SJSA1 (cell line): Measurements from ENCODE around the gene KIRREL3. TPM values are rescaled to one million over a fixed set of nuclear protein-coding genes. Genes with fewer than 3 reads are reported as not detected.

Experiments used
- DNase-seq, 2 experiments: peaks; one replicate each; pipeline ENCODE4 v3.0.0-alpha.2; 2015 to 2020; ENCODE audit warnings: low spot score in 2 of 2, low read depth in 1 of 2
- H3K27ac ChIP-seq: fragments of 250-450 bp; sonication (Bioruptor Pico); 2 replicates; pipeline ENCODE4 v1.5.1; 2020; ENCODE audit warnings: mild to moderate bottlenecking, moderate library complexity
- H3K27me3 ChIP-seq: fragments of 250-450 bp; sonication (Bioruptor Pico); replicated peaks from 2 replicates; pipeline ENCODE4 v1.5.1; 2020; ENCODE audit warnings: mild to moderate bottlenecking, moderate library complexity
- H3K36me3 ChIP-seq: fragments of 250-450 bp; sonication (Bioruptor Pico); 2 replicates; pipeline ENCODE4 v1.5.1; 2020; ENCODE audit warnings: mild to moderate bottlenecking
- H3K4me1 ChIP-seq: fragments of 250-450 bp; sonication (Bioruptor Pico); replicated peaks from 2 replicates; pipeline ENCODE4 v1.6.1; 2021; ENCODE audit warnings: mild to moderate bottlenecking
- H3K4me3 ChIP-seq: fragments of 250-450 bp; sonication (Bioruptor Pico); 2 replicates; pipeline ENCODE4 v1.5.1; 2020; ENCODE audit warnings: mild to moderate bottlenecking
- H3K9me3 ChIP-seq: fragments of 250-450 bp; sonication (Bioruptor Pico); replicated peaks from 2 replicates; pipeline ENCODE4 v1.5.1; 2020; ENCODE audit warnings: mild to moderate bottlenecking
- total RNA-seq: library from RNA; depleted of rRNA; stranded (reverse); fragments of >200 nt; shearing (Covaris generic); gene quantifications from 2 replicates; pipeline ENCODE4 v1.2.3, GENCODE V29; 2014

The KIRREL3 gene
- total RNA-seq, 1 experiment from 2014 or later, result 5.3 TPM

DNA sequence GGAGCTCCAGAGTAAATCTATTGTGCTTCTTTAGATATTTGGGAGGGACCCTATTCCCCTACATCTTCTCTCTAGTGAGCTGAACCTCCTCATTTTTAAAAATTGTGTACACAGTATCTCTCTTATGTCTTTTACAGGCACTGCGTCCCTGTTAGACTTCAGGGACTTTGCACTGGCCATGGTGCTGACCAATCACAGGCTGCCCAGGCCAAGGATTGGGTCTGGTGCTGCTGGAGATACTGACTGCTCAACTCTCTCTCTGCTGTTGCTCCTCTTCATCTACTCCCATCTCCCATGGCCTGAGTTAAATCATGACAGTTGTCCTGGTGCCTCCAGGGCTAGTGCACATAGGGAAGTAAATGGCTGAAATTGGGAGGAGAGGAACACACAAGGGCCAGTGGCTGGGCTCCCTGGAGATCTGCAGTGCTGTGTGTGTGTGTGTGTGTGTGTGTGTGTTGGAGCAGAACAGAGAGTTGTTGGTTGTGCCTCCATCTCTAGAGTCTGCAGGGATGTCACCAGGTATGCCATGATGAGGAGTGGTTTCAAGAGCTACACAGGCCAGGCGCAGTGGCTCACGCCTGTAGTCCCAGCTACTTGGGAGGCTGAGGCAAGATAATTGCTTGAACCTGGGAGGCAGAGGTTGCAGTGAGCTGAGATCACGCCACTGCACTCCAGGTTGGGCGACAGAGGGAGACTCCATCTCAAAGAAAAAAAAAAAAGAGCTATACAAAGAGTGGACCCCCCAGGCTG is 489.8 kb downstream of the KIRREL3 start:
- H3K9me3 ChIP-seq, result no peaks in the 10 kb centered on the region
- H3K36me3 ChIP-seq, result no peaks in the 10 kb centered on the region
- no peak for DNase-seq
- H3K4me3 ChIP-seq, result no peak overlapping the region
- no peaks in the 10 kb centered on the region for H3K27me3 ChIP-seq
- H3K4me1 ChIP-seq, result no peaks in the 10 kb centered on the region
- H3K27ac ChIP-seq, result no peak overlapping the region

DNA sequence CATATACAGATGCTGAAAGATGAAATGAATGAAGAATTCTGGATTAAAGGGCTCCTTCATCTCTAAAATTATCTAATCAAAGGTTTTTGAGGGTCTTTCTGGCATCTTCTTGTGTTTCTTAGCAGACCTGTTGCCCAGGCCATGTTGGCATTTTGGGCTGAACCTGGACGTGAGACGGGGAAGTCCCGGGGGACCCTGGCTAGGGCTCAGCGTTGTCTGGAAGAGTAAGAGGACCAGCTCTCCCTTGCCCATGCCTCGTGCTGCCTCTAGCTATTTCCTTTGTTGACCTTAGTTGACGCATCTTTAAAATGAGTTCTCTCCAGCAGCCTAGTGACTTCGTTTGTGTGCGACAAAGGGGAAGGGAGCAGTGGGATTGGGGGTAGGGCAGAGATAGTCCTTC is 492.9 kb downstream of the KIRREL3 start:
- DNase-seq, result no peak
- no peak overlapping the region for H3K27ac ChIP-seq
- H3K27me3 ChIP-seq, result no peaks in the 10 kb centered on the region
- no peak overlapping the region for H3K4me3 ChIP-seq
- no peaks in the 10 kb centered on the region for H3K36me3 ChIP-seq
- no peaks in the 10 kb centered on the region for H3K9me3 ChIP-seq
- H3K4me1 ChIP-seq, result no peaks in the 10 kb centered on the region

- Histone ChIP-seq H3K36me3 (no peaks in the 10 kb centered on the region), H3K27ac (no peak overlapping the region), H3K4me3 (no peak overlapping the region), H3K9me3 (no peaks in the 10 kb centered on the region), H3K27me3 (no peaks in the 10 kb centered on the region), H3K4me1 (no peaks in the 10 kb centered on the region)
- no peak for DNase-seq
Observed at GRCh38 chr11:126506789-126507188, 493.8 kb downstream of the KIRREL3 start.

- Histone ChIP-seq H3K4me1 (no peaks in the 10 kb centered on the region), H3K36me3 (no peaks in the 10 kb centered on the region), H3K4me3 (no peak overlapping the region), H3K9me3 (no peaks in the 10 kb centered on the region), H3K27me3 (no peaks in the 10 kb centered on the region), H3K27ac (no peak overlapping the region)
- DNase-seq, result no peak
Observed at GRCh38 chr11:126502982-126503381, 497.6 kb downstream of the KIRREL3 start.

DNA sequence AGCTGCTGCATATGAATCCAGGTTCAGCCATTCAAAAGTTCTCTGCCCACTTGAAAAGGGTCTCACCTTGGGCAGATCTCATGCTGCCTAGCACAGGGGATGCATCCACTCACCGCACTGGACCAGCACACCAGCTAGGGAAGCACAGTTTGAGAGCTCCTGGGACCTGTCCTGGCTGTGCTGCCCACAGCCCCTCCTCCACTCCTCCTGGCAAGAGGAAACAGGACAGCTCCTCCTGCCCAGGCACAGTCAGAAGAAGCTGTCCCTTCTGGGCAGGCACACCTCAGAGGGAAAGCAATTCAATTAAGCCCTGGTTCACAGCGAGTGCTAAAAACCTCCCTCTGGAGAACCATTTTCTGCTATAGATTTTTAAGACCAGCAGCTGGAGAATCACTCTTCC is 498.4 kb downstream of the KIRREL3 start:
- H3K36me3 ChIP-seq, result no peaks in the 10 kb centered on the region
- H3K27me3 ChIP-seq, result no peaks in the 10 kb centered on the region
- no peaks in the 10 kb centered on the region for H3K4me1 ChIP-seq
- no peaks in the 10 kb centered on the region for H3K9me3 ChIP-seq
- no peak overlapping the region for H3K27ac ChIP-seq
- DNase-seq, result no peak
- no peak overlapping the region for H3K4me3 ChIP-seq

DNA sequence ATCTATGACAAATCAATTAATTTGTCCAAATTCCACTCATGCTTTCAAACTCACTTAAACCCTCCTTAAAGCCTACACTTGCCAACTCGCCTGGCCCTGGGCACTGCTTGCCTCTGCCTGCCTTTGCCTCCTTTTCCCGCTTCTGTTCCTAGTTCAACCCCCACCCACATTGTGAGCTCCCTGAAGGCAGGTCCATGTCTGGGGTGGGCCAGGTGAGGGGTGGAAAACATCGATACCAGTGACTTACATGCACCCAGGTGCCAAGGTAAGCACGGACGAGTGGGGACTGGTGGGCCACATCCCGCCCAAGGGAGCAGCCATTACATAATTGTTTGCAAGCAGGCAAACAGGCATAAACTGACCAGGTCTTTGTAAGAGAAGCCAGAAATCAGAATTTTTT is 498.9 kb downstream of the KIRREL3 start:
- Histone ChIP-seq H3K27ac (no peak overlapping the region), H3K4me3 (no peak overlapping the region), H3K27me3 (no peaks in the 10 kb centered on the region), H3K4me1 (no peaks in the 10 kb centered on the region), H3K36me3 (no peaks in the 10 kb centered on the region), H3K9me3 (no peaks in the 10 kb centered on the region)
- DNase-seq, result no peak

DNA sequence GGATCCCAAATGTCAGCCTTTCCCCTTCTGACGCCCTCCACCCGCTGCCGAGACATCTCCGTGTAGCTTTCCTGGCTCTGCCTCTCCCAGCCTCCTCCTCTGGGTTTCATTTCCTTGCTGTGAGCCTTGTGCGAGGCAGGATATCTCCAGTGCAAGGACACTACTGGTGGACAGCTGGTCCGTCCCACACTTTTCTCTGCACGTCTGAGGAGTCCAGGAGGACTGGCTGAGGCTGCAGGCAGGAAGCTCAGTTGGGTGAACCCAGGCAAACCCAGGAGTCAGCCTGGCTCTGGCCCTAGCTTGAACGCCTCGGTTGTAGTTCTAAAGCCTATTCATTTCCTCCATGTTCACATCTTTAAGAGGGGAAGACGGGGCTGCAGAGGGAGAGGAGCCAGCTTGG is 499.6 kb downstream of the KIRREL3 start:
- no peaks in the 10 kb centered on the region for H3K27me3 ChIP-seq
- H3K4me1 ChIP-seq, result no peaks in the 10 kb centered on the region
- no peaks in the 10 kb centered on the region for H3K9me3 ChIP-seq
- DNase-seq, result no peak
- no peaks in the 10 kb centered on the region for H3K36me3 ChIP-seq
- H3K27ac ChIP-seq, result no peak overlapping the region
- no peak overlapping the region for H3K4me3 ChIP-seq

DNA sequence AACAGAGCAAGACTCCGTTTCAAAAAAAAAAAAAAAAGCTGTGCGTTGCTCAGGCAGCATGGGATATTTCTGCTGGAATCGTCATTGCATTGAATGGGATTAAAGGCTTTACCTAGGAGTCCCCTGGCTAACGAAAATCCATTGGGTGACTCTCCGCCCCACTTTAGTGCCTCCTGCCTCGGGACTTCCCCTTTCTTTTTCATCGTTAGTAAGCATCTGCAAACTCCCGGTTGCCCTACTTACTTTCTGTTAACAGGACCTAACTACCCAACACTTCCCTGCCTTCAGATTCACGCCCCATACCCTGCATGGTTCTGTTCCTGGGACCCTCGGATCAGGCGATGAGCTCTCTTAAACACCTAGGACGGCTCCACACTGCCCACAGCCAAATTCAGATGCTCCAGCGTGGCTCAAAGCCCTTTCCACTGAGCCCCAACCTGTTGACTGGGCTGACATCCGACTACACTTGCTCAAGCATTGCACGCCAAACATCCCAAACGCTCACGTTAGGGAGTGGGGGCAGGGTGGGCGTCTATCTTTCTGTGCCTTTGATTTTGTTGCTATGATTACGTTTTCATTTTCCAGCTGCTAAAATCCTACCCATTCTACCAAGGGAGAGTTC is 501.3 kb downstream of the KIRREL3 start:
- Histone ChIP-seq H3K27ac (no peak overlapping the region), H3K36me3 (no peaks in the 10 kb centered on the region), H3K27me3 (no peaks in the 10 kb centered on the region), H3K4me1 (no peaks in the 10 kb centered on the region), H3K9me3 (no peaks in the 10 kb centered on the region), H3K4me3 (no peak overlapping the region)
- no peak for DNase-seq

DNA sequence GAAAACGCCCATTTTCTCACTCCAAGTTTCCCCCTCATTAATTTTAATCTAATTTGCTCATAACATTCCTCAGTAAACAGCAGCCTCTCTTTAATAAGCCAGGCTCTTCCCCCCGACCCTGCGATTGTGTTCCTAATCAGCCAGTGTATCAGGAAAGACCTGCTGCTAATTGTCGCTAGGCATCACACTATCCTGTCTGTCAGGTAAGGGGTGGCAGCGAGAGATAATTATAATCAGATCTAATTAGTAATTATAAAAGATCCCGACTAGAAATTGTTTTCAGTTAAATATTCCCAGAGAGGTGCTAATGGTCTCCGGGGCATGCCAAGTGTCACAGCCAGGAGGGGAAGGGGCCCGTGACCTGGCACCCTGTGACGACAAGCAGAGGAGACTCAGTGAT is 502.3 kb downstream of the KIRREL3 start:
- Histone ChIP-seq H3K27me3 (no peaks in the 10 kb centered on the region), H3K9me3 (no peaks in the 10 kb centered on the region), H3K27ac (no peak overlapping the region), H3K36me3 (no peaks in the 10 kb centered on the region), H3K4me1 (no peaks in the 10 kb centered on the region), H3K4me3 (no peak overlapping the region)
- no peak for DNase-seq

- Histone ChIP-seq H3K27ac (no peak overlapping the region), H3K27me3 (no peaks in the 10 kb centered on the region), H3K36me3 (no peaks in the 10 kb centered on the region), H3K4me1 (no peaks in the 10 kb centered on the region), H3K4me3 (no peak overlapping the region), H3K9me3 (no peaks in the 10 kb centered on the region)
- DNase-seq, result no peak
Observed at GRCh38 chr11:126497581-126498122, 502.9 kb downstream of the KIRREL3 start.

GRCh38 chr11:126496576-126497337 is 503.8 kb downstream of the KIRREL3 start:
- Histone ChIP-seq H3K27me3 (no peaks in the 10 kb centered on the region), H3K27ac (no peak overlapping the region), H3K4me1 (no peaks in the 10 kb centered on the region), H3K36me3 (no peaks in the 10 kb centered on the region), H3K4me3 (no peak overlapping the region), H3K9me3 (no peaks in the 10 kb centered on the region)
- DNase-seq, result no peak

- no peaks in the 10 kb centered on the region for H3K36me3 ChIP-seq
- H3K27ac ChIP-seq, result no peak overlapping the region
- H3K9me3 ChIP-seq, result no peaks in the 10 kb centered on the region
- H3K4me1 ChIP-seq, result no peaks in the 10 kb centered on the region
- H3K27me3 ChIP-seq, result no peaks in the 10 kb centered on the region
- H3K4me3 ChIP-seq, result no peak overlapping the region
- no peak for DNase-seq
Observed at GRCh38 chr11:126495281-126496220, 505.0 kb downstream of the KIRREL3 start.

DNA sequence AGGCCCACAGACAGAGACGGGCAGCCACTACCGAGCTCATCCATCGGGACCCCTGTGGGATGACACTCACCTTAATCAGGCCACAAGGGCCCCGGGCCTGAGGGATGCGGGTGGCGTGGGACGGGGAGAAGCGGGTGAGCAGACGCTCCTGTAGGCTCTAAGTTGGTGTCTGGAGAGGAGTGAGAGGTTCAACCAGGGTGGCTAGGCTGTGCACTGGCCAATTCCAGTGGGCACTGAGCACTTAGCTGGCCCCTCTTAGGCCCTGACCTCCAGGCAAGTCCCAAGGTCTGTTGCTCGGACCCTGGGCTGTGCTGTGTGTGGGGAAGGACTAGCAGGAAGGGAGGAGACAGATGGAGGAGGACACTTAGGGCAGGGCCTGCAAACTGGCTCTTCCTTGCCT is 505.7 kb downstream of the KIRREL3 start:
- H3K4me3 ChIP-seq, result no peak overlapping the region
- no peaks in the 10 kb centered on the region for H3K27me3 ChIP-seq
- no peaks in the 10 kb centered on the region for H3K4me1 ChIP-seq
- no peaks in the 10 kb centered on the region for H3K36me3 ChIP-seq
- H3K9me3 ChIP-seq, result no peaks in the 10 kb centered on the region
- no peak for DNase-seq
- H3K27ac ChIP-seq, result no peak overlapping the region
